ENCODE data around the gene MINDY4. TPM values are rescaled to one million over a fixed set of nuclear protein-coding genes. Genes with fewer than 3 reads are reported as not detected.

The MINDY4 gene
- total and polyA plus RNA-seq, 2 of the 4 experiments (the other 2 are of a cell fraction) = 1.8 to 3.6 TPM

DNA sequence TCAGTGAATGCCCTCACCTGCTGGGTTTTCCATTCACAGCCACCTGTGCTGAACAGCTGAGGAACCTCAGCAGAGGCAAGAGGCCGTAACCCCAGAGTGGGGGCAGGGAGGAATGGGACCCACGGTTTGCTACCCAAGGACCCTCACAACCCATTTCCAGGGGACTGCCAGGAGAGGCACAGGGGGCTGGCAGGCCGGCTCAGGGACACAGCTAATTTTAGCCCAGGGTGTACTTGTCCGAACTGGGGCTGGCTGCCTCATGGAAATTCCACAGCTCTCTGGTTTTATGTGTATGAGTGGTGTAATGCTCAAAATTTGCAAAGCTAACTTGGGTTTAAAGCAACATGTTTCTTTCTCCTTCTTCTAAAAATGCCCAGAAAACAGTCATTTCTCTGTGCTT, 42.2 kb downstream of the MINDY4 start:
- no peak overlapping the region for H3K18ac ChIP-seq (ENCODE audit: low read depth, low read length)
- no peaks in the 10 kb centered on the region for H3K36me3 ChIP-seq (ENCODE audit: control insufficient read depth, insufficient read depth, low read length)
- H2AFZ ChIP-seq (replicated peaks; ENCODE audit: low read length, poor library complexity) = no peak overlapping the region
- H3K4me2 ChIP-seq (ENCODE audit: low read depth, low read length) = no peak overlapping the region
- DNase-seq (no peak), ATAC-seq (ENCODE audit: low read depth) (no peak)
- WGBS, 2 experiments (ENCODE audit: extremely low coverage in 2 of 2, insufficient read length in 1 of 2) = no CpG with 5 or more reads among the region's 4 CpGs
- dilution Hi-C loops (cut with HindIII; ENCODE audit: low sequenced_read_pairs, unreplicated experiment) (no loop called here), intact Hi-C loops (cut with micrococcal nuclease) (no loop called here), in situ Hi-C loops (cut with MboI; ENCODE audit: low sequenced_read_pairs) (no loop called here)
- H4K20me1 ChIP-seq (ENCODE audit: insufficient read depth, low read length) = no peaks in the 10 kb centered on the region
- H3K23ac ChIP-seq (ENCODE audit: low read depth, low read length) = no peak overlapping the region
- no peak overlapping the region for H2BK15ac ChIP-seq (ENCODE audit: low read depth, low read length)
- H3K9me1 ChIP-seq (ENCODE audit: insufficient read depth, low read length) = 0 out of 2 replicates have a peak, but pooled peaks cover 4% of the 10 kb centered on the region
- H3K56ac ChIP-seq (ENCODE audit: extremely low read depth, insufficient read depth, low read length) = no peak overlapping the region
- H3K27me3 ChIP-seq (ENCODE audit: control insufficient read depth, insufficient read depth, low read length) = no peaks in the 10 kb centered on the region; the same call in 1 of the 2 replicates
- H2BK5ac ChIP-seq (ENCODE audit: low read depth, low read length, poor library complexity, severe bottlenecking) = no peak overlapping the region
- H4K91ac ChIP-seq (ENCODE audit: insufficient read depth, low read depth, low read length) = no peak overlapping the region
- ChIA-PET CTCF (interaction anchor here (1.5 kb wide), 1 partner anchor 125 kb away, joined by 3 read pairs; no protein-coding TSS in a partner anchor), POLR2A (ENCODE audit: unreplicated experiment) (no interaction called here)
- no TSS peak for BruUV-seq (replicated peaks)
- H2AK9ac ChIP-seq (replicated peaks; ENCODE audit: low read depth, low read length, poor library complexity) = no peak overlapping the region
- peaks cover 0 to 3% of the 10 kb centered on the region in 2 experiments; a peak in 1 of 4 replicates for H3K79me1 ChIP-seq (ENCODE audit: low read depth in 1 of 2, low read length in 2 of 2)
- no peak overlapping the region for H3K4me3 ChIP-seq (ENCODE audit: insufficient read depth, low read depth, low read length)
- H4K8ac ChIP-seq (ENCODE audit: low read depth in 2 of 2, low read length in 2 of 2) = no peak overlapping the region
- TF ChIP-seq RCOR1 (IDR thresholded peaks at IDR 0.05; ENCODE audit: insufficient replicate concordance, low read length) = no peak
- TF ChIP-seq, protein P1, sequence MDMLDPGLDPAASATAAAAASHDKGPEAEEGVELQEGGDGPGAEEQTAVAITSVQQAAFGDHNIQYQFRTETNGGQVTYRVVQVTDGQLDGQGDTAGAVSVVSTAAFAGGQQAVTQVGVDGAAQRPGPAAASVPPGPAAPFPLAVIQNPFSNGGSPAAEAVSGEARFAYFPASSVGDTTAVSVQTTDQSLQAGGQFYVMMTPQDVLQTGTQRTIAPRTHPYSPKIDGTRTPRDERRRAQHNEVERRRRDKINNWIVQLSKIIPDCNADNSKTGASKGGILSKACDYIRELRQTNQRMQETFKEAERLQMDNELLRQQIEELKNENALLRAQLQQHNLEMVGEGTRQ (IDR thresholded peaks at IDR 0.05; ENCODE audit: low read depth, low read length) = no peak
- no peak for TF ChIP-seq CEBPB (IDR thresholded peaks at IDR 0.05; ENCODE audit: low read depth, low read length)
- no peak for TF ChIP-seq FOS (IDR thresholded peaks at IDR 0.05; ENCODE audit: low read depth, low read length)
- TF ChIP-seq, protein P2, sequence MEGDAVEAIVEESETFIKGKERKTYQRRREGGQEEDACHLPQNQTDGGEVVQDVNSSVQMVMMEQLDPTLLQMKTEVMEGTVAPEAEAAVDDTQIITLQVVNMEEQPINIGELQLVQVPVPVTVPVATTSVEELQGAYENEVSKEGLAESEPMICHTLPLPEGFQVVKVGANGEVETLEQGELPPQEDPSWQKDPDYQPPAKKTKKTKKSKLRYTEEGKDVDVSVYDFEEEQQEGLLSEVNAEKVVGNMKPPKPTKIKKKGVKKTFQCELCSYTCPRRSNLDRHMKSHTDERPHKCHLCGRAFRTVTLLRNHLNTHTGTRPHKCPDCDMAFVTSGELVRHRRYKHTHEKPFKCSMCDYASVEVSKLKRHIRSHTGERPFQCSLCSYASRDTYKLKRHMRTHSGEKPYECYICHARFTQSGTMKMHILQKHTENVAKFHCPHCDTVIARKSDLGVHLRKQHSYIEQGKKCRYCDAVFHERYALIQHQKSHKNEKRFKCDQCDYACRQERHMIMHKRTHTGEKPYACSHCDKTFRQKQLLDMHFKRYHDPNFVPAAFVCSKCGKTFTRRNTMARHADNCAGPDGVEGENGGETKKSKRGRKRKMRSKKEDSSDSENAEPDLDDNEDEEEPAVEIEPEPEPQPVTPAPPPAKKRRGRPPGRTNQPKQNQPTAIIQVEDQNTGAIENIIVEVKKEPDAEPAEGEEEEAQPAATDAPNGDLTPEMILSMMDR (conservative IDR thresholded peaks at IDR 0.05; ENCODE audit: low read depth, low read length) = no peak
- no peak for TF ChIP-seq SMC3 (IDR thresholded peaks at IDR 0.05; ENCODE audit: low read depth, low read length)
- TF ChIP-seq RFX5 (IDR thresholded peaks at IDR 0.05; ENCODE audit: low read depth, low read length) = no peak
- no peak for TF ChIP-seq NFE2L2 (IDR thresholded peaks at IDR 0.05; ENCODE audit: low read depth, low read length)
- no peak overlapping the region for H2BK120ac ChIP-seq (ENCODE audit: low read depth, low read length)
- no peak overlapping the region for H2AK5ac ChIP-seq (ENCODE audit: low read depth, low read length)
- H3K4ac ChIP-seq (ENCODE audit: low read depth, low read length) = no peak overlapping the region
- no peak overlapping the region for H3K27ac ChIP-seq (ENCODE audit: insufficient read depth, low read length)
- H2BK20ac ChIP-seq (ENCODE audit: low read depth, low read length) = no peak overlapping the region
- no peak overlapping the region for H4K5ac ChIP-seq (ENCODE audit: low read depth, low read length)
- H3K9ac ChIP-seq (ENCODE audit: low read depth, low read length) = no peak overlapping the region
- peaks cover 6% of the 10 kb centered on the region; the same call in 1 of the 2 replicates for H3K4me1 ChIP-seq (ENCODE audit: control insufficient read depth, insufficient read depth, low read length)
- H3K9me3 ChIP-seq (ENCODE audit: control insufficient read depth, insufficient read depth, low read length) = no peaks in the 10 kb centered on the region
- H3K14ac ChIP-seq (replicated peaks; ENCODE audit: low read depth, low read length) = no peak overlapping the region

All from IMR-90 (cell line).